K562 treated with DMSO at 1 percent for 4 hours (cell line): Measurements from ENCODE around the gene TBX2. TPM values are rescaled to one million over a fixed set of nuclear protein-coding genes. Genes with fewer than 3 reads are reported as not detected.

ENCODE experiments used
- total RNA-seq: library from RNA; unstranded; fragments of 300-600 nt; gene quantifications from 2 replicates; pipeline ENCODE4 v1.2.3, GENCODE V29; 2022; ENCODE audit not compliant: insufficient read depth

The TBX2 gene
- total RNA-seq = 0.27 TPM in 1 of 2 replicates, not detected in the other

GRCh38 chr17:61399131-61400065 is at the start of gene TBX2:
Gene TBX2, plus strand, starts transcription at chr17:61399843. Its CDS starts 334 bp downstream, at chr17:61400177.

GRCh38 chr17:61452301-61453290 is 53.0 kb downstream of the TBX2 start, which contains the start of gene TBX4:
Gene TBX4, plus strand, starts transcription at chr17:61452422. Its CDS starts 4,069 bp downstream, at chr17:61456491.

Other genes with a start within 250 kb of the TBX2 start
- gene TBX4, start 52.6 kb downstream of the TBX2 start, total RNA-seq = not detected in 2 replicates
- not detected in 2 replicates for gene NACA2, start 191.4 kb downstream of the TBX2 start, total RNA-seq